AG04449 (cell line): ENCODE measurements around the gene STK32B.

Source experiments
- CTCF ChIA-PET: fragments of 350-600 bp; formaldehyde crosslinking; extraction: SDS; loops from one replicate; lab custom pipeline; 2021; ENCODE audit warnings: antibody characterized with exemption; lab: Yijun Ruan, JAX
- POLR2A ChIA-PET: fragments of 400-600, 350-600 bp; formaldehyde crosslinking; extraction: SDS; loops from one replicate; lab custom pipeline; 2020; ENCODE audit warnings: antibody characterized with exemption, inconsistent platforms; lab: Yijun Ruan, JAX
- DNase-seq: peaks from one replicate; pipeline ENCODE4 v3.0.0-alpha.2; 2010; ENCODE audit warnings: low read depth, low spot score
- H3K4me3 ChIP-seq: 2 replicates; pipeline ENCODE4 v1.5.1; 2011; ENCODE audit warnings: low read depth, mild to moderate bottlenecking, control low read depth, low read length
- CTCF ChIP-seq: IDR thresholded peaks from one replicate; pipeline ENCODE4 v1.5.1; 2011; ENCODE audit warnings: mild to moderate bottlenecking, moderate library complexity, low read length, control low read depth, inconsistent platforms; ENCODE audit not compliant: insufficient read depth; ENCODE audit errors: missing control alignments

Gene STK32B

DNA sequence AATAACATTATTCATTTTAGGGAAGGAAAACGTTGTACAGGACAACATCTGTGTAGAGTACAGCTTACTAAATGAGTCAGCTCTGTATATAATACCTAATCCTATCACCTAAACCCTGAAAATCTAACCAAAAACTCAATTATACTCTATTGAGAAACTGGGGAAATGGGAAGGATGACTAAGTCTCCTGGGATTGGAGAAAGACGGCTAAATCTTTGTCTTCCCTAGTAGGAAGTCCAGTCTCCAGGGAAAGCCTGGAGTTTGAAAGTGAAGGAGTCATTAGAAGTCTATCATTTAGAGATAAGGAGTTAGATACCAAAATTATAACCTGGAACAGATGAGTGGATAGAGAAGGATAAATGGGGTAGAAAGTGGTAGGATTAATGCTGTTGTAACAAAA is 286.5 kb downstream of the STK32B start:
- ChIA-PET POLR2A (no interaction called here), CTCF (no interaction called here)
- no peak for DNase-seq
- TF ChIP-seq CTCF = no peak
- no peak overlapping the region for H3K4me3 ChIP-seq

DNA sequence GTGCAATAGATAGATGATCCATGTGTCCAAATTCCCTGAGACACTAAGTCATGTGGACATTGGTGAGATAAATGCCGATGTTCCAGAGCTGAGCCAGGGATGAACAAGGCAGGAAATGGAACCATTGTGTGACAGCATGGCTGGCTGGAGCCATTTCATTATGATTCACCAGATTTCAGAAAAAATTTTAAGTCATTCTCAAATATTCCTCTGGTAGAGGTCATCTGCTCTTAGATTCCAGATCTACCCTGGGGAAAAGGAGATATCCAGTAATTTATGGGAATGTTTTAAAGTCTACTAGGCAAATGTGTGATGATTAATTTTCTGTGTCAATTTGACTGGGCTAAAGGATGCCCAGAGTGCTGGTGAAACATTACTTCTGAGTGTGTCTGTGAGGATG is 287.3 kb downstream of the STK32B start:
- H3K4me3 ChIP-seq = no peak overlapping the region
- DNase-seq = no peak
- TF ChIP-seq CTCF = no peak
- POLR2A ChIA-PET = no interaction called here
- CTCF ChIA-PET = no interaction called here

- POLR2A ChIA-PET = interaction anchor here (0.6 kb wide), 1 partner anchor 9 kb away, joined by 3 read pairs; no protein-coding TSS in a partner anchor
- DNase-seq = no peak
- TF ChIP-seq CTCF = no peak
- CTCF ChIA-PET = no interaction called here
- H3K4me3 ChIP-seq = no peak overlapping the region
Observed at GRCh38 chr4:5340991-5341451, 289.7 kb downstream of the STK32B start.

GRCh38 chr4:5341526-5341925 is 290.2 kb downstream of the STK32B start:
- H3K4me3 ChIP-seq = no peak overlapping the region
- DNase-seq = no peak
- CTCF ChIA-PET = no interaction called here
- no peak for TF ChIP-seq CTCF
- POLR2A ChIA-PET = no interaction called here

GRCh38 chr4:5355846-5356245 is 304.6 kb downstream of the STK32B start:
- ChIA-PET CTCF (no interaction called here), POLR2A (no interaction called here)
- no peak for TF ChIP-seq CTCF
- no peak for DNase-seq
- H3K4me3 ChIP-seq = no peak overlapping the region

DNA sequence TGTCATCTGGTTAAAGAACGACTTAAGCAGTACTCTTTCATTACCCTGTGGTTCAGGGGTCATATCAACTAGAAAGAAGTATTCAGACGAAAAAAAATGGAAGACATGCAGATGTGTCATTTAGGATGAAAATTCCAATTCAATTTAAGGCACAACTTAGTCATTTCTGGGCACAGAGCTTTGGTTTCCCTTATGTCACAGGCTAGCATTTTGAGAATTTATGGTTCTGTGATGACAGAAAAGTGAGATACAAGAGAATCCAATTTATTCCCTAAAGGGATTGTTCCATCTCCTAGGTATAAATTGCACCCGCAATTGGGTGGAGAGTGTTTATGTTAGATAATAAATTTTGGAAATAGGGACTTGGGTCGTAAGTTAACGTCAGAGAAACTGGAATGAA is 306.6 kb downstream of the STK32B start:
- no peak for DNase-seq
- TF ChIP-seq CTCF = no peak
- ChIA-PET POLR2A (no interaction called here), CTCF (no interaction called here)
- H3K4me3 ChIP-seq = no peak overlapping the region

DNA sequence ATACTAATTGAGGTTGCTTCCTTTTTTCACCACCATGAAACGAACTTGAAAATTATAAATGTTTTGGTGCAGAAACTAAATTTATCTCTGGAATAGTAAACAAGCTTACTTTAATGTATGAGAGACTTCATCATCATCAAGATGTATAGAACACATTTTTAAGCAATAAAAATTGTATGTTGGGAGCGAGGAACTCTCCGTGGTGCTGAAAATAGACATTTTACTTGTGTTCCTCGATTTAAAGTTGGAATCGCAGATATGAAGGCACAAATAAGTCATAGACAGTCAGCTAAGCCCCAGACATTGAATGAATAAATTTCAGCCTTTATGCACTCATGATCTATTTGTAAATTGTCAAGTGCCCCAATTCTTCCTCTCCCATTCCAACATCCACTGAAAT is 310.7 kb downstream of the STK32B start:
- DNase-seq = no peak
- POLR2A ChIA-PET = no interaction called here
- CTCF ChIA-PET = no interaction called here

More for the DNA sequence above, 310.7 kb downstream of the STK32B start:
- H3K4me3 ChIP-seq = no peak overlapping the region
- no peak for TF ChIP-seq CTCF
